GM18511 (cell line): ENCODE results near the gene DAB1.
A peak's percentile ranks its signal among the peaks of the same experiment; 100 is the strongest.

Source experiments
- ATAC-seq: cut with Tn5 transposase; IDR thresholded peaks from one replicate; pipeline ENCODE4 v1.9.1; 2021; ENCODE audit warnings: mild to moderate bottlenecking, moderate library complexity; ENCODE audit not compliant: unreplicated experiment

Gene DAB1

DNA sequence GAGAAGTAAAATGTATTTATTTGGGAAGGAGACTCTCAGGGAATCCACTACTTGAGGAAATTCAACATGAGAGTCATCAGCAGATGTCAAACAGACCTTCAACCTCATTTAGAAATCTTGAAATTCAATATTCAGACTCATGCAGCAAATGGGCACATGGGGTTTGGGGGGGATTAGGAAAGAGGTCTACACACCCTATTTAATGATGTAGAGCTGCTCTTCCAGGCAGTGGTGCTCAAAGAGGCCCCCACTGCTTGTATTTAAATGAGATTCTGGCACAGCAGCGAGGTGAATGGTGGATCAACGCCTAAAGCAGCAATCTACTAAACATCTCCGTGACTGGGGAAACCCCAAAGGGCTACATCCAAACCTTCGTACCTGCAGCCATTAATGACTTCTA lies 244.9 kb downstream of the DAB1 start:
- no peak for ATAC-seq

DNA sequence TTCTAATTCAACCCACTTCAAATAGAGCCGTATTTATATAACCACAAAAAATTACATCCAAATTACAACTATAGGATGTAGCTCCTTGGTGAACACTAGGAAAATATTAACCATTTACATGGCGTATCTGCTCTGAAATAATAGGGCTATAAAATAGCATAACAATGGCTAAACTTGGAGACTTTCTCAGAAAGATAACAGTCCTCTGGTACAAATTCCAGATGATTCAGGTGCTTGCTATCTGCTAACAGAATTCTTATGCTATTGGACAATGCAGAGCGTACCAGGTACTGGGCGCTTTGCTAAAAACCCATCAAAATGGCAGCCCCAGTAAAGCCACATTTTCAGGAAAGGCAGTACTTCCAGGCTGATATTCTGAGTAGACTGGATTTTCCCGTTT lies 248.4 kb downstream of the DAB1 start:
- no peak for ATAC-seq

DNA sequence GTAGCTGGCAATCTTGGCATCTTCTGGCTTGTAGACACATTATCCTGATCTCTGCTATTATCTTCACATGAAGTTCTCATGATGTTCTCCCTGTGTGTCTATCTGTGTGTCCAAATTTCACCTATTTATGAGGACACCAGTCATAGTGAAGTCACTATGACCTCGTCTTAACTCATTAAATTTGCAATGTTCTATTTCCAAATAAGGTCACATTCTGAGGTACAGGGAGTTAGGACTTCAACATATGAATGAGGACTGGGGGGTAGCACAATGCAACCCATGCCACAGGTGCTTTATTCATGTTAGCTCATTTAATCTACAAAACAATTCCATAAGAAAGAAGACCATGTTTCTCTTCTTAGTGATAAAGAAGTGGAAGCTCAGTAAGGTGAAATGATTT lies 251.8 kb downstream of the DAB1 start:
- ATAC-seq = no peak

DNA sequence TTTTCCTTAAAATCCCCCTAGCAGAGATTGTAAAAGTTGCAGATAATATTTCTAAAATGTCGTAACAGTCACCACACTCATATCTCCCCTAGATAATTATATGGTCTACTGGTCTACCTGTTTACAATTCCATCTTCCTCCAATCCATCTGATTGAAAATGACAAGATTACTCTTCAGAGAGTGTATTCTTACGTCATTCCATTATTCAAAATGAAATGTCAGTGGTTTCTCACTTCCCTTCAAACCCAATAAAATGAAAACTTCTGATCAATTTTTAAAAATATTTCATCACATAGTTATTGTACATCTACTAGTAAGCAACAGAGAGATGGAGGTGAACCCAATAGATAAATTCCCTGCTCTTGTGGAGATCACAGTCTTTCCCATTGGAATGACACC lies 255.9 kb downstream of the DAB1 start:
- ATAC-seq = peak; percentile 69

DNA sequence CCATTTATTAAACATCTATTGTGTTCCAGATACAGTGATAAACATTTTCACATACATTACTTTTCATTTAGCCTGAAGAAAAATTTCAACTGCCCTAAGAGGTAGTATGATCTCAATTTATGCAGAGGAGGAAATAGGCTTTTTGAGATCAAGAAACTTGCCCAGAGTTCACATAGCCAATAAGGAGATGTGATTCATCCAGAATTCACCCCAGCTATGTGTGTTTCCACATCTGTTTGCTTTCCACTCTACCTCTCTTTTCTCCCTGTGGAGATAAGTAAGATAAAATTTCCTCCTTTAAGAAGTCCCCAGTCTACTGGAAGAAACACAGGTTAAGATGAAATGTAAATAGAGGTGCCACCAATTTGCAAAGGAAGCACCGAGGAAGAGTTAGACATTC lies 258.3 kb downstream of the DAB1 start:
- no peak for ATAC-seq

DNA sequence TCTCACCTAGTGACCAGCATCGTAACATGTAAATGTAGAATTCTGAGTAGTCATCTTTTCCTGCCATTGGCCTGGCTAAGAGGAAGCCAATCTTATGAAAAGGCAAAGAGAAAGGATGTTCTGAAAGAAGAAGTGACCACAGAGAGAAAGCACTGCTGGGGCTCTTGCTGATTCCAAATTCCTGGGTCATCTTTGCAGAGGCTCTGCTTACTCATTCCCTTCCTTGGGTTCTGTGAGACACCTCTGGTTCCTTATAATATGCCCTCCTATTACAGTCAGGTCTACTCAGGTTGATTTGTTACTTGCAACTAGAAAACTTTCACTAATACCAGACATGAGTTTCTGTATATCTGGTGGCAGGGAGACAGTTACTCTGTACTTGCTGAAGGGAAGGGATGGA lies 259.3 kb downstream of the DAB1 start:
- no peak for ATAC-seq

DNA sequence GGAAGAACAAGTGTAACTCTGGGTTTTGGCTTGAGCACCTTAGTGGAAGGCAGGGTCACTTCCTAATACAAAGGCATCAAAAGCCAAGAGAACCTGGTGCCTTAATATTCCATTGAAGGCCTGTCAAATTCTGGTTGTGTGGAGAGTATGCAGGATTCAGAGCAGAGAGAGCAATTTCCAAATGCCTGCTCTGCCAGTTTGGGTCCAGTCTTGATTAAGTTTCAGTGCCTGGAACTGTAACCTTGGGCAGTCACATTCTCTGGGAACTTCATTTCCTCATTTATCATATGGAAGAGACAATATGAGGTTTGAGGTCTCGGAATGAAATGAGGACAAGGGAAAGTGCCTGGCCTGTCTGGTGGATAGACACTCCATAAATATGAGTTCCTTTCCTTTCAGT lies 260.1 kb downstream of the DAB1 start:
- ATAC-seq = no peak

DNA sequence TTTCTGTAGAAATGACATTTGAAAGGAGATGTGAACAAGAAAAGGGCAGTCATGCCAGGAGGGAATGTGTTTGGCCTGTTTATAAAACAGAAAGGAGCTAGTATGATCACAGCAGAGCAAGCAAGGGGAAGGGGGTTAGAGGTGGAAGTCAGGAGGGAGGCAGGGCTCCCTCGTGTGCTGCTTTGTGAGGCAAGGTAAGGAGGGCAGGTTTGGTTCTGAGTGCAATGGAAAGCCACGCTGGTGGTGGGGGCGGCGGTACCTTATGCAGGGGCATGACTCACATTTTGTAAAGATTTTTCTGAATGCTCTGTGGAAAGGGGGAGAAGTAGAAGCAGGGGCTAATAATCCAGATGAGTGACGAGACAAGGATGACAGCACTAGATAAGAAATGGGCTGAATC lies 260.5 kb downstream of the DAB1 start:
- no peak for ATAC-seq

DNA sequence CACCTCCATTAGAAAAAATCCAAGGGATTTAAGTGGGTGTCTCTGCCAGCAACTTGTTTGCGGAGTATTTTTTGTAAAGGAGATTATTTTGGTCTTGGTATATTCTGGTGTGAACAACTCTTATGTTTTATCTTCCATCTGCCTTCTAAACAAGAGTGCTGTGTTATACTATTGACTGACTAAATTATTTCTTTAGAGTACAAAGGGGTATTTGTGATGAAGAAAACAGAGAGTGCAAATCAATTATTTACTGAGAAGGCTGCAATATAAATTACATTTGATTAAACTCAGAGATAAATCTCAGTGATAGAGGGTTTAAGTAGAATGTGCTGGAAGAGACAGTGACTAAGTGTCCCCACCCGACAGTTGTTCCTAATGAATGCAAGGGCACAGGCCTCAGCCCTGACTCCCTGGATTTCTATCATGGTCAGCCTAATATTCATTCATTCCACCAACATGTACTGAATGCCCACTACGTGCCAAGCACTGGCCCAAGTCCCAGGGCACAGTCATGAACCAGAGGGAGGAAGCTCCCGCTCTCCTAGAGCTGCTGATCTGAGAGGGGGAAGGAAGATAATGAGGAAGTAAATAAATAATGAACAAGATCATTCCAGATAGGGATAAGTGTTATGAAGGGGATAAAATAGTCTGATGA lies 261.1 kb downstream of the DAB1 start:
- no peak for ATAC-seq

DNA sequence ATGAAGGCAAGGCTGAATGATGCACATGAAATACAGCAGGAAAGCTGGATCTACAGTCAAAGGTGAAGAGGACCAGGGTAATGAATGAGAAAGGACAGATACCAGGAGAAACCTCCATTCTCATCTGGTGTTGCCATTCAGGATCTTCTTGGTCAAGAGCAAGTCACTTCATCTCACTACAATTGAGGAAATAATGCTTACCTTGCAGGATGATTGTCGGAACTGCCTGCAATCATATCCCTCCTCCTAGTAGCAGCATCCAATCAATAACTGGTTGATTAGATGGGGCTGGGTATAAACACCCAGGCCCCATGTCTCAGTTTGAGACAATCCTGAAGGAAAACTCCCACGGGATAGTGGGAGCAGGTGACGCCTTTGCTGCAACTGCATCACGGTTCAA lies 263.3 kb downstream of the DAB1 start:
- ATAC-seq = no peak

DNA sequence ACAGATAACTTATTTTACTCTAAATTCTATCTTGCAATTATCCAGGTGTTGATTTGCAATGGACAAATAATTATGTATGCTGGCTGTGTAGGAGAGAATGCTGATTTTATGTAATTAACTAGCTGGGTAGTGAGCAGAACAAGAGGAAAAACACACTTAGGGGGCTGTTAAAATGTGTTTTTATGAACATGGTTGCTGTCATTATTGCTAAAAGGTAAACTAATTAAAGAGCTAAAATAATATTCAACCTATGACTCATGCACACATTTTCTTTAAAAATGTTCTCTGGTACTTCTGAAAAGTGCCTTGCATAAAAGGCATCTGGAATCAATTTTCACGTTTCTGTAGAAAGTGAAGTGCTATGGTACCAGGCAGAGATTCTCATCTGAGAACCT lies 265.3 kb downstream of the DAB1 start:
- ATAC-seq = no peak

DNA sequence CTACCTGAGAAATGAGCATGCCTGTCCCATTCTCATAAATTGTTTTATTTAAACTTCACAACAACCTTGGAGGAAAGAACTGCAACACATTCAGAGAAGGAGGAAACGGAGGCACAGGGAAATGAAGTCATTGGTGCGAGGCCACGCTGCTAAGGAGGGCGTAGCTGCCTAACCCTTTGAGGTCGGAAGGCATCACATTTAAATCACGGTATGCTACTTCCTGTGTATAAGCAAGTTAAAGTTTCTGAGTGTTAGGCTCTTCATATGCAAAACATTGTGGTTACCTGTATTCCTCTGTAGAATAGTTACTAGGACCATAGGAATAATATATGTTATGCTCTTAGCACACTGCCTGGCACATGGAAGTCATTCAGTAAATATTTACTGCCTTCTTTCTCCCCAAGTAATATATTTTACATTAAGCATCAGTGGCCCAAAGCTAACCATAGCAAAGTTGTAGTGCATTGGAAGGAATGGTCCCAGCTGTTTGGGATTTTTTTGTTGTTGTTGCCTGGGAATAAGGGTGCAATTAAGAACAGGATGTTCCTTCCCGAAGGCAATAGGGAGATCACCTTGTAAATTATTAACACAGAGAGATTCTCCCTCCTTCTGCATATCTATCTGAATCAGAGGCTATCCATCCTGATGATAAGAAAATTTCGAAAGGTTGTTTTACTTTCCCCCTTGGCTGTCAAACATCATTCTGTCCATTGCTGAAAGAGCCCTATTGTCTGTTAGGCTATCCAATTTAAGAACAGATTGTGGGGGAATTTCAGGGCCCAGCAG lies 265.8 kb downstream of the DAB1 start:
- ATAC-seq = no peak

DNA sequence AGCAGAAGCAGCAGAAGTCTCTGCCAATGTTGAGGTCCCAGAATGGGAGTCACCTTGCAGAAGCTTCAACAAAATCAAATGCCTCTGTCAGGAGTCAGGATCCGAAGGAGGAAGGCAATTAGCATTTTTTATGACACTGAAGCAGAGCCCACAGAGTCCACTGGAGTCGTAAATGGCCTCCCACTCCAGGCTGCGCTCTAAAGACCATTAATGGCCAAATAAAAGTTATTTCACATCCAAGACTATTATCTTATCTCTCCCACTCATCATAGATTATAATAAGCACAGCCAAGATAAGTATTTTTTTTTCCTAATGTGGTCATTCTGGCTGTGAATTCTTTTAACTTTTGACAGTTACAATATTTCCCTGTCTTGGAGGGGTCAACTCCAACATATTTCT lies 267.0 kb downstream of the DAB1 start:
- ATAC-seq = no peak

DNA sequence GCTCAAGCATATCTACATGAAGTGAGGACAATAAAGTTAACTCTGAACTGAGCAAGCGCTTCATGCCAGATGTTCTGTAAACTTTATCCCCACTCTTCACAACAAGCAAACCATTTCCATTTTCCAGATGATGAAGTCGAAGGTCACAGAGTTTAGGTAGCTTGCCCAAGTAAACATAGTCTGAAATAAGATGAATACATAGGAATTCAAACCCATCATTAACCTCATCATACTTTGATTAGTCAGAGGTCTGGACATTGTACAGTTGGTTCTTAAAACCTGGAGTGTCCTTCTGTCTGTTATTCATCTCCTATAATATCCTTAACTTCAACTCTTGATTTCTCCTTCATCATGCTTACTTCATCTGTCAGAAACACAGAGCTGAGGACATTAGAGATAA lies 277.8 kb downstream of the DAB1 start:
- ATAC-seq = no peak

DNA sequence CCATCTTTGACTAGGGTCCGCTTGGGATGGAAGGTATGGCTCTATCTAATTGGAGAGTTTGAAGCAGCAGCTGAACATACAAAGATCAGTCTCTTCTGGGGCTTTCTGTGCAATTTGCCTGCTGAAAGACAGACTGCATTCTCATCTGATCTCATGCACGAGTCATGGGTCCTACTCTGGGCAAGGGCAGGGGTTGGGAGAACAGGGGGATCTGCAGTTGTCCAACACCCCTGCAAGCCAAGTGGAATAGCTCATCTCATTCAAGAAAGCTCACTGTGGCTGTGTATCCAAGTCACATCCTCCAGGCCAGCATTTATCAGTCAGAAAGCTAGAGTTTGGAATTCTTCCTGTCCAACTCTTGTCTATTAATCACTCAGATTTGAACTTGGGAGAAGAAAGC lies 280.9 kb downstream of the DAB1 start:
- no peak for ATAC-seq

DNA sequence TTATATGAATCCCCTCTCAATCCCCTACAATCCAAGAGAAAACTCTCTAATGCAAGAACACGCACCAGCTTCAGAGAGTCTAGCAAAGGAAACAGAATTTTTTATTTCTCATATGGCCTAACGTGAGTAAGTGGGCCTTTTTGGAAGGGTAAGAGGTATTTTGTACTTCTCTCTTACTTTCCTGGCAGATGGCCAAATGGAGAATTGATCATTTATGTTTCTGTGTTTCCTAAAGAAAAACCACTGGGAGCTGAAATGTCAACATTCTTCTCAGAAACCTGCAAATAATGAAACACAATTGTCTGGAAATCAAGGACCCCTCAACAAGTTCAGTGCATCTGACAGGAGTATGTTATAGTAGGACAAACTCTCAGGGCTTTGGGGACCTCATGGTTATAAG lies 281.7 kb downstream of the DAB1 start:
- no peak for ATAC-seq

DNA sequence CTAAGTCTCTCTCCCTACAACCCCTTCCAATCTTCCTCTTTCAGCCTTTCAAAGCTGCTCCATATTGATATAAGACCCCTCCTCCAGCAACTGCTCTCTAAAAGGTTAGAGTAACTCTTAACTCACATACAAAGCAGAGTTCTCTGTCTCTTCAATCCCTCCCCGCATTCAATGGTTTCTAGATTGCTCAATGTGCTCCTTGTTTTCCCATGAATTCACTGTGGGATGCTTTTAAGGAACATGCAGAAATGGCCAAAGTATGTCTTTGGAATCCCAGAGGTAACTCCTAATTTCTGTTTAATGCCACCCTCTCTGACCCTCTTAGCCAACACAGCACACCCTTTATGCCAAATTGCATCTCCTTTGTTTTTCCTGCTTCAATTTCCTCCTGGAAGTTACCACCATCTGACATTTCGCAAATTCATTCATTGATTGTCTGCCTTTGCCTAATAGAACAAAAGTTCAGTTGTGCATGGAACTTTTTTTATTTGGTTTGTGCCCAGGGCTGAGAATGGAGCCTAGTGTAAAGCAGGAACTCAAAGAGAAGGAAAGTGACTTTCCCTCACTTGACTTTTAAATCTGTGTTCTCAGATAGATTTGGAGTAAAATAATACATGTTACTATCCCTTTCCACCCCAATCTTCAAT lies 285.3 kb downstream of the DAB1 start:
- ATAC-seq = no peak

DNA sequence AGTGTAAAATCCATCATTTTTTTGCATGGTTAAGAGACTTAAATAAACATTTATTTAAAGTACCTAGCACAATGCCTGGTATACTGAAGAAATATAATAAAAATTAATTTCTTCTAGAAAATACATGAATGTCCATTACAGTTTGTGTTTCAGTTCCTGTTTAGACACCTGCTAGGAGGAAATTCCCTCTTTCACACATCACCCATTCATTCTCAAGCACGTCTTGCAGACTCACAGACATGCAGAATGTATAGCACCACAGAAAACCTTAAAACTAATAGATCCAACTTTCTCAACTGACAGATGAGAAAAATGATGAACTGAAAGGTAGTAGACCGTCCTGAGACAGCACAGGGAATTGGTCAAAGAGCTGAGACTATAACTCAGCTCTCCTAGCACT lies 285.9 kb downstream of the DAB1 start:
- ATAC-seq = peak; percentile 87

DNA sequence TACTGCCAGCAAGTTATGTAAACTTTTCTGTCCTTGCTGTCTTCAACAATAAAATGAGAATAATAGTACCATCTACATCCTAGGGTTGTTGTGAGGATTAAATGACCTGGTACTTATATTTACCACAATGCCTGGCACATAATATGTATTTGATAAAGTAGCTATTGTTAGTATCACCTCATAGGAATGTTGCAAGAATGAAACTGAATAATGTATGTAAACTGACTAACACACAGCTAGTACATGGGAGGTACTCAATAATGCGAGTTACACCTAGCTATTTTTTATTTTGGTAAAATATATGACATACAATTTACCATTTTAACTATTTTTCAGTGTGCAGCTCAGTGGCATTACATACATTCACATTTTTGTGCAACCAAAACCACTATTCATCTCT lies 289.1 kb downstream of the DAB1 start:
- ATAC-seq = no peak

DNA sequence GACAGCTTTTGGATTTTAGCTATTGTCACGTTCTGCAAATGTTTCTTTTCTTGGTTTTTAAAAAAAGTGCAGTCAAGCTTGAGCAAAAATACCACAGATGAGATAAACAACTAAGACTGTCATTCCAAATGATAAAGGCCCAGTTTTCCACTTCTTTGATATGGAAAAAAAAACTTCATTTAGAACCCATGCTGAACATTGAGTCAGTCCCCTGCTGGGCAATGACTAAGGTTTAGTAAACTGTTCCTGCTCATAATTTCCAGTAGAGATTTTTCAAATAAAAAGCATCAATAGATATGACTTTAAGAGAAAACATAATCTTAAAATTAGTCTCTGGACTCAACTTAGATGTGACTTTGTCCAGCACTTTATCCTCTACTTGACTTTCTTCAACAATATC lies 290.2 kb downstream of the DAB1 start:
- ATAC-seq = no peak

DNA sequence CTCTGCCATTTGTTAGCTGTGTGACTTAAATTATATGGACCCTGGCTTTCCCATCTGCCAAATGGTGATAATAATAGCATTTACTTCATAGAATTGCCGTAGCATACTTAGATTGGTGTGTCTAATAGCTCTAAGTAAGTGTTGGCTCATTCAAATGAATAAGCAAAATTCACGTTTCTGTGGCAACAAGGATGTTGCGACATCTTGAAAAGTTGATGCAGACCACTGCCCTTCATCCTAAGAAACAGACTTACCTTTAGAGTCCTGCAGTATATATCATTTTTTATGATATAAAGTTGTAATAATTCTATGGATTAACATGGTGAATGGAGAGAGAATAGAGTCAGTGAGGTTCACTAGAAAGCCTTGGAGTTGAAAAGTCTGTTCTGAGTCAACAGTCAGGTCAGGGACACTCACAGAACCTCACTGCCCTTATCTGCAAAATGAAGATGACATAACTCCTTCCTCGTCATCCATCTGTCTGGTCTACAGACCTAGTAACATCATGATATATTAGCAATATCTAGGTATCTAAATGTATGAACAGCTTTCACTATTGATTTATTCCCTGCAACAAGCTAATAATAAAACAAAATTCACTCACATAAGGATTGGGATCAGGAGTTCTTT lies 290.8 kb downstream of the DAB1 start:
- no peak for ATAC-seq
